ENCODE measurements around the gene CYB5B.
A peak's percentile ranks its signal among the peaks of the same experiment; 100 is the strongest.

Gene CYB5B, protein sequence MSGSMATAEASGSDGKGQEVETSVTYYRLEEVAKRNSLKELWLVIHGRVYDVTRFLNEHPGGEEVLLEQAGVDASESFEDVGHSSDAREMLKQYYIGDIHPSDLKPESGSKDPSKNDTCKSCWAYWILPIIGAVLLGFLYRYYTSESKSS

DNA sequence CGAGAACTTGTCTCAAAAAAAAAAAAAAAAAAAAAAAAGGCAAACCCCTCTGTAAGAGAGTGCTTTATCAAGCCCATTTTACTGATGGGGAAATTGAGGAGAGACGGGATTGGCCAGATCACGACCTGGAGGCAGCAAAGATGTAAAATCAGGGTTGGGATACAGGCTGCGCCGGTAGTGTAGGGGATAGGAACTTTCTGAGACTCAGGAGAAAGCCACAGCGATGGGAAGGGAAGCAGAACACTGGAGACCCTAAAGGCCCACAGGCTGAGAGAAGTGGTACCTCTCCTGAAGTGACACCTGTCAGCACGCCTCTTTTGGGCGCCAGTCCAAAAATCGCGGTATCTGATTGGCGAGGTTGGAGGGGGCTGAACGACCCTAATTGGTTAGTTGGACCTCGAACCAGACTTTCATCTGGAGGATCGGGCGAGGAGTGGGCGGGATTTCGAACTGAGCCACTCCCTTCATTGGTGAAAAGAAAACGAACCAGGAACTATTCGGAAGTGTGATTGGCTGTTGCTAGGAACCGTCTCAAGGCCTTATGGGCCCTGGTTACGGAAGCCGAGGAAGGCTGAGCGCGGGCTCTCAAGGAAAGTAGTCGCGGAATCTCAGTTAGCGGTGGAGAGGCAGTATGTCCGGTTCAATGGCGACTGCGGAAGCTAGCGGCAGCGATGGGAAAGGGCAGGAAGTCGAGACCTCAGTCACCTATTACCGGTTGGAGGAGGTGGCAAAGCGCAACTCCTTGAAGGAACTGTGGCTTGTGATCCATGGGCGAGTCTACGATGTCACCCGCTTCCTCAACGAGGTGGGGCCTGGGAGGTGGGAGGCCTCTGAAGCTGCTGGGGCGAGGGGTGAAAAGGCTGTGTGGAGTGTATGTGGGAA lies at the start of gene CYB5B:
Gene CYB5B (plus strand): TSS at position 567 of the 882 bp plus-strand sequence. CDS start 65 bp downstream, at position 632.
- peak within 1 kb of the TSS; percentile 85 for H3K4me3 ChIP-seq (ENCODE audit: low read length)
- H3K79me2 ChIP-seq (ENCODE audit: low read length), result peaks cover 48% of the 10 kb centered on the region
- peak within 1 kb of the TSS; percentile 75 for H3K27ac ChIP-seq (ENCODE audit: low read length)
- peak within 1 kb of the TSS; percentile 90 for H2AFZ ChIP-seq (ENCODE audit: low read depth, low read length)
- no peaks in the 10 kb centered on the region for H3K9me3 ChIP-seq (ENCODE audit: insufficient read depth, low read length)
- peaks cover 12% of the 10 kb centered on the region for H3K4me1 ChIP-seq (ENCODE audit: low read length)
- peaks cover under 1% of the 10 kb centered on the region; the same call in 1 of the 2 replicates for H4K20me1 ChIP-seq (ENCODE audit: insufficient read depth, low read length)
- peak within 1 kb of the TSS; percentile 94 for H3K4me2 ChIP-seq (ENCODE audit: low read length)
- no peaks in the 10 kb centered on the region for H3K27me3 ChIP-seq (ENCODE audit: low read depth, low read length)
- H3K36me3 ChIP-seq (replicated peaks; ENCODE audit: low read depth, low read length), result peaks cover 23% of the 10 kb centered on the region
- TF ChIP-seq, protein P1, sequence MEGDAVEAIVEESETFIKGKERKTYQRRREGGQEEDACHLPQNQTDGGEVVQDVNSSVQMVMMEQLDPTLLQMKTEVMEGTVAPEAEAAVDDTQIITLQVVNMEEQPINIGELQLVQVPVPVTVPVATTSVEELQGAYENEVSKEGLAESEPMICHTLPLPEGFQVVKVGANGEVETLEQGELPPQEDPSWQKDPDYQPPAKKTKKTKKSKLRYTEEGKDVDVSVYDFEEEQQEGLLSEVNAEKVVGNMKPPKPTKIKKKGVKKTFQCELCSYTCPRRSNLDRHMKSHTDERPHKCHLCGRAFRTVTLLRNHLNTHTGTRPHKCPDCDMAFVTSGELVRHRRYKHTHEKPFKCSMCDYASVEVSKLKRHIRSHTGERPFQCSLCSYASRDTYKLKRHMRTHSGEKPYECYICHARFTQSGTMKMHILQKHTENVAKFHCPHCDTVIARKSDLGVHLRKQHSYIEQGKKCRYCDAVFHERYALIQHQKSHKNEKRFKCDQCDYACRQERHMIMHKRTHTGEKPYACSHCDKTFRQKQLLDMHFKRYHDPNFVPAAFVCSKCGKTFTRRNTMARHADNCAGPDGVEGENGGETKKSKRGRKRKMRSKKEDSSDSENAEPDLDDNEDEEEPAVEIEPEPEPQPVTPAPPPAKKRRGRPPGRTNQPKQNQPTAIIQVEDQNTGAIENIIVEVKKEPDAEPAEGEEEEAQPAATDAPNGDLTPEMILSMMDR (IDR thresholded peaks at IDR 0.05; ENCODE audit: low read depth, low read length), result no peak
- TF ChIP-seq EZH2phosphoT487 (IDR thresholded peaks at IDR 0.05; ENCODE audit: low read depth), result no peak
- peak within 1 kb of the TSS; percentile 91 for H3K9ac ChIP-seq (ENCODE audit: low read length)

DNA sequence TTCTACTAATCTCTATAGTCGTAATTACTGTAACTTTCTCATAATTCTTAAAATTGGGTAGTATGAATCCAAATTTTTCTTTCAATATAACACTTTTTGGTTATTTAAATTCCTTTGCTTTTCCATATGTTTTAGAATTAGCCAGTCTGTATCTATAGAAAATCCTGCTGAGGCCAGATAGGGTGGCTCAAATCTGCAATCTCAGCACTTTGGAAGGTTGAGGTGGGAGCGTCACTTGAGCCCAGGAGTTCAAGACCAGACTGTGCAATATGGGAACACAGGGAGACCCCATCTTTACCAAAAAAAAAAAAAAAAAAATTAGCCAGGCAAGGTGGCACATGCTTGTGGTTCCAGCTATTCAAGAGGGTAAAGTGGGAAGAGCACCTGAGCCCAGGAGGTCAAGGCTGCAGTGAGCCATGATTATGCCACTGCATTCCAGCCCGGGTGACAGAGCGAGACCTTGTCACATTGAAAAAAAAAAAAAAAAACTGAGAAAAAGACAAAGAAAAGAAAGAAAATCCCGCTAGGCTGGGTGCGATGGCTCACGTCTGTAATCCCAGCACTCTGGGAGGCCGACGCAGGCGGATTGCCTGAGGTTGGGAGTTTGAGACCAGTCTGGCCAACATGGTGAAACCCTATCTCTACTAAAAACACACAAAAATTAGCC lies 47.9 kb upstream of the CYB5B start:
- TF ChIP-seq, protein P1 (IDR thresholded peaks at IDR 0.05; ENCODE audit: low read depth, low read length), result no peak
- TF ChIP-seq EZH2phosphoT487 (IDR thresholded peaks at IDR 0.05; ENCODE audit: low read depth), result no peak
- Histone ChIP-seq H3K4me3 (ENCODE audit: low read length) (no peak overlapping the region), H3K4me1 (ENCODE audit: low read length) (peaks cover 5% of the 10 kb centered on the region), H4K20me1 (ENCODE audit: insufficient read depth, low read length) (no peaks in the 10 kb centered on the region), H3K36me3 (replicated peaks; ENCODE audit: low read depth, low read length) (peaks cover 46% of the 10 kb centered on the region), H3K4me2 (ENCODE audit: low read length) (no peak overlapping the region), H3K27me3 (ENCODE audit: low read depth, low read length) (no peaks in the 10 kb centered on the region), H3K79me2 (ENCODE audit: low read length) (peaks cover 14% of the 10 kb centered on the region), H3K27ac (ENCODE audit: low read length) (no peak overlapping the region), H2AFZ (ENCODE audit: low read depth, low read length) (no peak overlapping the region), H3K9me3 (ENCODE audit: insufficient read depth, low read length) (no peaks in the 10 kb centered on the region), H3K9ac (ENCODE audit: low read length) (no peak overlapping the region)

DNA sequence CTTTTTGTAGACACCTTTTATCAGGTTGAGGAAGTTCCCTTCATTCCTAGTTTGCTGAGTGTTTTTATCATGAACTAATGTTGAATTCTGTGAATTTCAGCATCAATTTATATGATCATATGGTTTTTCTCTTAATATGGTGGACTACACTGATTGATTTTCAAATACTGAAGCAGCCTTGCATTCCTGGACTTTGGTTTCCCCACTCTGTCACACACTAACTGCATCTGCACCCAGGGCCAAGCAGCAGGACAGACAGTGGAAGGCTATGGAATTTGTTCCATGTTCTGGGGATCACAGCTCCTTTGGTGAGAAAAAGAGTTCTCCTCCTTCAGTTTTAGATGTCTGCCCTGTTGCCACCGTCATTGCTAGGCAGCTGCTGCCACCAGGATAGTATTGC lies 46.4 kb upstream of the CYB5B start:
- peaks cover 54% of the 10 kb centered on the region for H3K36me3 ChIP-seq (replicated peaks; ENCODE audit: low read depth, low read length)
- peaks cover 29% of the 10 kb centered on the region for H3K79me2 ChIP-seq (ENCODE audit: low read length)
- no peak overlapping the region for H3K4me3 ChIP-seq (ENCODE audit: low read length)
- H3K27ac ChIP-seq (ENCODE audit: low read length), result no peak overlapping the region
- H3K27me3 ChIP-seq (ENCODE audit: low read depth, low read length), result no peaks in the 10 kb centered on the region
- TF ChIP-seq EZH2phosphoT487 (IDR thresholded peaks at IDR 0.05; ENCODE audit: low read depth), result no peak
- TF ChIP-seq, protein P1 (IDR thresholded peaks at IDR 0.05; ENCODE audit: low read depth, low read length), result no peak
- H4K20me1 ChIP-seq (ENCODE audit: insufficient read depth, low read length), result no peaks in the 10 kb centered on the region
- H3K9me3 ChIP-seq (ENCODE audit: insufficient read depth, low read length), result no peaks in the 10 kb centered on the region
- peaks cover 17% of the 10 kb centered on the region for H3K4me1 ChIP-seq (ENCODE audit: low read length)
- H3K9ac ChIP-seq (ENCODE audit: low read length), result no peak overlapping the region
- H3K4me2 ChIP-seq (ENCODE audit: low read length), result no peak overlapping the region
- H2AFZ ChIP-seq (ENCODE audit: low read depth, low read length), result no peak overlapping the region

DNA sequence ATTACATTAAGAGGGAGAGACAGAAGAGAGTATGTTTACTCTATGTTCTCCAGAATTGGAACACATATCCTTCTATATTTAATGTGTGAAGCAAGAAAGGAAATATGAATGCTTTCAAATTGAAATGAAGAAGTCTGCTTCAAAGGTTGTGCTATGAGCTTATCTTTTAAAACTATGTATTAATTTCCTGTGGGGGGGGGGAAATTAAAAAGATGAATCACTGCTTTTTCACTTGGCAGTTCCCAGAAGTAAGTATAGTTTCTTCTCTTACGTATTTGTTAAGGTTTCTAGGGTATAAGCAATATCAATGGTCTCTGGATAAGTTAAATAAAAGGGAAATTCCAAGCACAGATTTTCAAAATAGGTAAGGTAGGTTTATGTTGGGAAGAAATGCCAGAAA lies 45.7 kb upstream of the CYB5B start:
- peaks cover 19% of the 10 kb centered on the region for H3K4me1 ChIP-seq (ENCODE audit: low read length)
- peaks cover 32% of the 10 kb centered on the region for H3K79me2 ChIP-seq (ENCODE audit: low read length)
- no peak for TF ChIP-seq EZH2phosphoT487 (IDR thresholded peaks at IDR 0.05; ENCODE audit: low read depth)
- TF ChIP-seq, protein P1 (IDR thresholded peaks at IDR 0.05; ENCODE audit: low read depth, low read length), result no peak
- peaks cover 59% of the 10 kb centered on the region for H3K36me3 ChIP-seq (replicated peaks; ENCODE audit: low read depth, low read length)
- H3K9me3 ChIP-seq (ENCODE audit: insufficient read depth, low read length), result no peaks in the 10 kb centered on the region
- H3K27me3 ChIP-seq (ENCODE audit: low read depth, low read length), result no peaks in the 10 kb centered on the region
- no peaks in the 10 kb centered on the region for H4K20me1 ChIP-seq (ENCODE audit: insufficient read depth, low read length)
- no peak overlapping the region for H3K9ac ChIP-seq (ENCODE audit: low read length)
- H3K4me3 ChIP-seq (ENCODE audit: low read length), result no peak overlapping the region
- H3K27ac ChIP-seq (ENCODE audit: low read length), result no peak overlapping the region
- no peak overlapping the region for H2AFZ ChIP-seq (ENCODE audit: low read depth, low read length)
- no peak overlapping the region for H3K4me2 ChIP-seq (ENCODE audit: low read length)
